Body of pancreas (tissue), 4 donors: Measurements from ENCODE around the gene MYO1A.

Source experiments
- POLR2A ChIP-seq, 3 donors: fragments of 450-650 bp; IDR thresholded peaks; one replicate each; pipeline ENCODE4 v1.6.1; 2016; ENCODE audit warnings: antibody characterized with exemption in 3 of 3, mild to moderate bottlenecking in 2 of 3
- TF ChIP-seq, protein P1 (sequence below), 7 experiments: fragments of 450-650 bp in 4 of 7; fragments of 200-600 bp in 3 of 7; sonication (generic) in 3 of 7; IDR thresholded peaks; one replicate each; pipeline ENCODE4 v1.5.1; 2016 to 2019; ENCODE audit warnings: antibody characterized with exemption in 7 of 7

DNA sequence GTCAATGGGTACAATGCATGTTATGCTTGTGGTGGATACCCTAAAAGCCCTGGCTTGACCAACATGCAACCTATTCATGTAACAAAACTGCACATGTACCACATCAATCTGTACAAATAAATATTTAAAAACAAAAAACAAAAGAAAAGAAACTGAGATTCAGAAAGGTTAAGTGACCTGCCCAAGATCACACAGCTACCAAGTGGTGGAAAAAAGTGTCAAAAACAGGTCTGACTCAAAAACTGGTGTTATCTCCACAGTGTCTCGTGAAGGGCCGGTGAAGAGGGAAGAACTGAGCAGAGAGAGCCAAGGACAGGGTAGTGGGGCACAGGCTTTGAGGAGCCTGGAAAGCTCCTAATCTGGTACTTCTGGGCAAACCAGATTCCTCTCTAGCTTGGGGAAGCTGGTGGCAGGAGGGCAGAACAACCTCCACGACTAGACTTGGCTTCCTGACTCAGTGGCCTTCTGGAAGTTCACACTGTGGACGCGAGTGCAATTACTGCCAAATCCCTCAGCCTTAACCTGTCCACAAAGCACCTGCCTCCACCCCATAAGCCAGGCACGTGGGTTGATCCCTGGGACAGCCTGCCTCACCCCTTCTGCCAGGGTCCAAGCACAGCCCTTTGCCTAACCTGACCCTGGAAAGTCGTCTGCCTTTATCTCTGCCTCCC, 59.1 kb downstream of the MYO1A start:
- TF ChIP-seq, protein P1, sequence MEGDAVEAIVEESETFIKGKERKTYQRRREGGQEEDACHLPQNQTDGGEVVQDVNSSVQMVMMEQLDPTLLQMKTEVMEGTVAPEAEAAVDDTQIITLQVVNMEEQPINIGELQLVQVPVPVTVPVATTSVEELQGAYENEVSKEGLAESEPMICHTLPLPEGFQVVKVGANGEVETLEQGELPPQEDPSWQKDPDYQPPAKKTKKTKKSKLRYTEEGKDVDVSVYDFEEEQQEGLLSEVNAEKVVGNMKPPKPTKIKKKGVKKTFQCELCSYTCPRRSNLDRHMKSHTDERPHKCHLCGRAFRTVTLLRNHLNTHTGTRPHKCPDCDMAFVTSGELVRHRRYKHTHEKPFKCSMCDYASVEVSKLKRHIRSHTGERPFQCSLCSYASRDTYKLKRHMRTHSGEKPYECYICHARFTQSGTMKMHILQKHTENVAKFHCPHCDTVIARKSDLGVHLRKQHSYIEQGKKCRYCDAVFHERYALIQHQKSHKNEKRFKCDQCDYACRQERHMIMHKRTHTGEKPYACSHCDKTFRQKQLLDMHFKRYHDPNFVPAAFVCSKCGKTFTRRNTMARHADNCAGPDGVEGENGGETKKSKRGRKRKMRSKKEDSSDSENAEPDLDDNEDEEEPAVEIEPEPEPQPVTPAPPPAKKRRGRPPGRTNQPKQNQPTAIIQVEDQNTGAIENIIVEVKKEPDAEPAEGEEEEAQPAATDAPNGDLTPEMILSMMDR (IDR thresholded peaks at IDR 0.05), result no peak
- TF ChIP-seq POLR2A (IDR thresholded peaks at IDR 0.05), result no peak
